SK-N-SH (cell line): Measurements from ENCODE around the gene FGD3. TPM values are rescaled to one million over a fixed set of nuclear protein-coding genes. Genes with fewer than 3 reads are reported as not detected.

Experiments used
- CTCF ChIA-PET: fragments of 300-600, 350-600 bp; formaldehyde crosslinking; extraction: SDS; loops from one replicate; lab custom pipeline; 2021; lab: Yijun Ruan, JAX
- POLR2A ChIA-PET: fragments of 350-600 bp; sonication (Branson Sonifier 250); formaldehyde crosslinking; extraction: SDS; loops from one replicate; lab custom pipeline; 2020; ENCODE audit warnings: antibody characterized with exemption, inconsistent platforms; lab: Yijun Ruan, JAX
- DNase-seq: peaks from one replicate; pipeline ENCODE4 v3.0.0; 2012
- H2AFZ ChIP-seq: fragments of 200-600 bp; sonication (generic); 2 replicates; pipeline ENCODE4 v1.8.1; 2016; ENCODE audit warnings: antibody characterized with exemption, mild to moderate bottlenecking, low read depth
- H3F3A ChIP-seq: fragments of 200-600 bp; sonication (generic); replicated peaks from 2 replicates; pipeline ENCODE3; 2016; ENCODE audit warnings: antibody characterized with exemption, mild to moderate bottlenecking; ENCODE audit not compliant: insufficient read depth
- H3K27ac ChIP-seq, 2 experiments: fragments of 200-500 bp in 1 of 2; fragments of 200-600 bp in 1 of 2; sonication (Bioruptor generic) in 1 of 2; sonication (generic), shearing (Covaris generic) in 1 of 2; 2 replicates each; pipeline versions ENCODE4 v1.5.1 to v1.6.1; 2014 to 2016; ENCODE audit warnings: low read depth in 2 of 2, inconsistent platforms in 1 of 2, low read length in 1 of 2, mild to moderate bottlenecking in 1 of 2, mixed read lengths in 1 of 2
- H3K27me3 ChIP-seq: fragments of 200-600 bp; sonication (generic), shearing (Covaris generic); 2 replicates; pipeline ENCODE4 v1.6.1; 2016; ENCODE audit warnings: mixed run types; ENCODE audit not compliant: insufficient read depth
- H3K36me3 ChIP-seq, 2 experiments: fragments of 200-500 bp in 1 of 2; fragments of 200-600 bp in 1 of 2; sonication (Bioruptor generic) in 1 of 2; sonication (generic) in 1 of 2; replicated peaks in 1 of 2; 2 replicates each; pipeline versions ENCODE3 to v1.5.1; 2014 to 2016; ENCODE audit warnings: low read length in 1 of 2, mild to moderate bottlenecking in 1 of 2; ENCODE audit not compliant: insufficient read depth in 2 of 2, control insufficient read depth in 1 of 2
- H3K4me1 ChIP-seq, 2 experiments: fragments of 200-500 bp in 1 of 2; fragments of 200-600 bp in 1 of 2; sonication (Bioruptor generic) in 1 of 2; sonication (generic), shearing (Covaris generic) in 1 of 2; 2 replicates each; pipeline versions ENCODE4 v1.5.1 to v1.6.1; 2014 to 2016; ENCODE audit warnings: low read depth in 1 of 2, low read length in 1 of 2, mixed run types in 1 of 2; ENCODE audit not compliant: insufficient read depth in 2 of 2, control insufficient read depth in 1 of 2
- H3K4me2 ChIP-seq: fragments of 200-600 bp; sonication (generic), shearing (Covaris generic); 2 replicates; pipeline ENCODE4 v1.6.1; 2017; ENCODE audit warnings: mixed run types
- H3K4me3 ChIP-seq, 2 experiments: fragments of 200-500 bp in 1 of 2; fragments of 200-600 bp in 1 of 2; sonication (Bioruptor generic) in 1 of 2; sonication (generic), shearing (Covaris generic) in 1 of 2; 2 replicates each; pipeline versions ENCODE4 v1.5.1 to v1.8.1; 2014 to 2016; ENCODE audit warnings: low read depth in 2 of 2, inconsistent platforms in 1 of 2, low read length in 1 of 2, mild to moderate bottlenecking in 1 of 2, mixed read lengths in 1 of 2, moderate library complexity in 1 of 2
- H3K79me2 ChIP-seq: fragments of 200-600 bp; sonication (generic); 2 replicates; pipeline ENCODE4 v1.8.1; 2017; ENCODE audit warnings: mild to moderate bottlenecking; ENCODE audit not compliant: insufficient read depth
- H3K9ac ChIP-seq: fragments of 200-600 bp; sonication (generic); 2 replicates; pipeline ENCODE4 v1.6.1; 2017; ENCODE audit warnings: mixed run types
- H3K9me2 ChIP-seq: fragments of 200-600 bp; sonication (generic); 2 replicates; pipeline ENCODE4 v1.6.1; 2017; ENCODE audit warnings: mixed run types
- H3K9me3 ChIP-seq: fragments of 200-600 bp; sonication (generic); 2 replicates; pipeline ENCODE4 v1.6.1; 2017; ENCODE audit warnings: mixed run types, mild to moderate bottlenecking, moderate library complexity
- H4K20me1 ChIP-seq: fragments of 200-600 bp; sonication (generic); 2 replicates; pipeline ENCODE4 v1.6.1; 2017; ENCODE audit warnings: mild to moderate bottlenecking, mixed run types; ENCODE audit not compliant: insufficient read depth
- ELF1 ChIP-seq: IDR thresholded peaks from 2 replicates; pipeline ENCODE4 v1.4.0; 2012
- EP300 ChIP-seq, 2 experiments: IDR thresholded peaks; 2 replicates each; pipeline versions ENCODE4 v1.4.0 to v1.6.1; 2012; ENCODE audit warnings: borderline replicate concordance in 1 of 2, low read depth in 1 of 2, low read length in 1 of 2
- EZH2phosphoT487 ChIP-seq: fragments of 200-600 bp; sonication (generic); IDR thresholded peaks from 2 replicates; pipeline ENCODE4 v1.6.1; 2017; ENCODE audit warnings: low read depth, mixed run types, mild to moderate bottlenecking, antibody characterized with exemption, moderate library complexity, borderline replicate concordance
- FOSL2 ChIP-seq: IDR thresholded peaks from 2 replicates; pipeline ENCODE4 v1.4.0; 2012; ENCODE audit warnings: low read depth, mild to moderate bottlenecking, moderate library complexity, borderline replicate concordance
- FOXJ3 ChIP-seq: sonication (generic); formaldehyde crosslinking; IDR thresholded peaks from 2 replicates; pipeline ENCODE4 v1.5.1; 2020; ENCODE audit warnings: mild to moderate bottlenecking, missing genetic modification reagents
- FOXM1 ChIP-seq: IDR thresholded peaks from 2 replicates; pipeline ENCODE4 v1.4.0; 2012; ENCODE audit warnings: low read depth, mild to moderate bottlenecking
- GATA2 ChIP-seq: sonication (generic); formaldehyde crosslinking; IDR thresholded peaks from 2 replicates; pipeline ENCODE4 v1.5.0; 2020; ENCODE audit warnings: mild to moderate bottlenecking, missing genetic modification reagents
- JUND ChIP-seq: IDR thresholded peaks from 2 replicates; pipeline ENCODE4 v1.4.0; 2012
- NFIC ChIP-seq: IDR thresholded peaks from 2 replicates; pipeline ENCODE4 v1.4.0; 2012; ENCODE audit warnings: borderline replicate concordance
- NRF1 ChIP-seq: IDR thresholded peaks from 2 replicates; pipeline ENCODE4 v1.6.1; 2012; ENCODE audit warnings: low read depth, mild to moderate bottlenecking, low read length
- RCOR1 ChIP-seq: fragments of 150-350 bp; IDR thresholded peaks from 2 replicates; pipeline ENCODE4 v1.6.1; 2017; ENCODE audit warnings: antibody characterized with exemption, low read length
- RFX5 ChIP-seq: IDR thresholded peaks from 2 replicates; pipeline ENCODE4 v1.6.1; 2012; ENCODE audit warnings: mild to moderate bottlenecking, improper control_type of control experiment, low read length
- RXRA ChIP-seq: IDR thresholded peaks from 2 replicates; pipeline ENCODE4 v1.4.0; 2012; ENCODE audit warnings: low read depth, mild to moderate bottlenecking, borderline replicate concordance
- SMC3 ChIP-seq: IDR thresholded peaks from 2 replicates; pipeline ENCODE4 v1.6.1; 2012; ENCODE audit warnings: low read depth, low read length, improper control_type of control experiment
- TCF12 ChIP-seq: IDR thresholded peaks from 2 replicates; pipeline ENCODE4 v1.4.0; 2012
- WGBS: methylation state at CpG from one replicate; pipeline ENCODE4 v1.1.6; 2017; ENCODE audit warnings: low lambda C conversion rate; 5-methylcytosine and 5-hydroxymethylcytosine counted together
- polyA plus RNA-seq, 3 experiments: library from polyadenylated mRNA; depleted of rRNA; stranded (reverse); fragments of >200 nt; gene quantifications; 2 replicates each; pipeline ENCODE4 v1.2.3, GENCODE V29; 2012
- TF ChIP-seq, protein P1 (sequence below): IDR thresholded peaks from 2 replicates; pipeline ENCODE4 v1.4.0; 2012; ENCODE audit warnings: low read depth, borderline replicate concordance

Gene FGD3
- polyA plus RNA-seq, 1 of the 3 experiments (the other 2 are of a cell fraction): not detected

DNA sequence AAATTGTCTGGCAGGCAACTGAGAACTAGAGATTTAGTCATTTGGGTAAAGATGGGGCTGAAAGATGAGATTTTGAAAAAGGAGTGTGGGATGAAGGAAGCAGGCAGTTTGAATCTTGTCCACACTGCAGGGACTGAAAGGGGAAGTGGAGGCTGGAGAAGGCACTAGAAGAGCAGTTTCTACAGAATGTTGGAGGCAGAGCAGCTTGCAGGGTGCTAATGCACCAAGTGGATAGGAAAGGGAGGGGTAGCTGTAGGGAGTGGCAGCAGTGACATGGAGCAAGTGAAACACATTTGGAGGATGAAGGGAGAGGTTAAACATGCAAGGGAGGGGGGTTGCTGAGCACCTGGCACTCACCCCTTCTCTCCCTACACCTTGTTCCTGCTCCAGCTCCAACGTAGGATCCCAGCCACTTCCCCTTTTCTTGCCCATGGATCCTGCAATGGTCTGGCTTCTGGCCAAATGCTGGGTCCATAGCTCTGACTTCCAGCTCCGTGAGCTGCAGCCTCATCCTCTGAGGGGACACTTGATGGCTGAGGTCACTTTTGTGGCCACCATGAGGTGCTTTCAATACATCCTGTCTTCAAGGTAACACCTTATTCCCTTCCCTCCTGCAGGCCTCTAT lies 30.0 kb upstream of the FGD3 start (continued):
- TF ChIP-seq RCOR1 (no peak), FOSL2 (no peak), SMC3 (no peak)

DNA sequence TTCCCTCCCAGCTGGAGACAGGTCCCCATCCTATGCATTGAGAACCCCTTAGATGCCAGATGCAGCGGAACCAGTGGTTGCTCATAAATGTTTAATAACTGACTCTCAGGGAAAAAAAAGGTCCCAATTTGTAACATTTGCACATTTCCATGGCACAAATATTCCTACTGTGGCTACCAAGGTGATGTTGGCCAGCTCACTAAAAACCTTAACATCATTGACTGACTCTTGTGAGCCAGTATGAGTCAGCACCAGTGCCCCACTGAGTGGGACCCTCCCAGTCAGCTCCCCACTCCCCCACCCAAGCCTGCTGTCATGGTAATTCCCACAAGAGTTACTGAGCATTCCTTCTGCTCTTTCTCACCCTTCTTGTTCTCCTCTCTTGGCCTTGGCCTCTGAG lies 26.9 kb upstream of the FGD3 start:
- Histone ChIP-seq H3K79me2 (no peaks in the 10 kb centered on the region), H3K9me2 (no peaks in the 10 kb centered on the region), H3K9ac (no peak overlapping the region), H4K20me1 (no peaks in the 10 kb centered on the region), H3K4me2 (no peak overlapping the region), H2AFZ (no peak overlapping the region), H3K4me3 (no peak overlapping the region), H3K27ac (no peak overlapping the region), H3K9me3 (no peaks in the 10 kb centered on the region), H3K36me3 (no peaks in the 10 kb centered on the region), H3K27me3 (no peaks in the 10 kb centered on the region), H3F3A (no peaks in the 10 kb centered on the region), H3K4me1 (no peaks in the 10 kb centered on the region; a peak in 1 of 4 replicates)
- ChIA-PET CTCF (interaction anchor here (0.7 to 1.5 kb wide), 2 partner anchors 83 to 780 kb away, joined by 3 to 4 read pairs; no protein-coding TSS in a partner anchor), POLR2A (interaction anchor here (0.6 kb wide), 1 partner anchor 23 kb away, joined by 3 read pairs; no protein-coding TSS in a partner anchor)
- WGBS: 79% methylated on average over 1 of the region's 1 CpG
- DNase-seq: no peak
- TF ChIP-seq ELF1 (no peak), FOXJ3 (no peak), FOSL2 (no peak), EZH2phosphoT487 (no peak), RFX5 (no peak), RCOR1 (no peak), FOXM1 (no peak), TCF12 (no peak), NRF1 (no peak), GATA2 (no peak), NFIC (no peak), RXRA (no peak), JUND (no peak), EP300 (IDR thresholded peaks at IDR 0.05; ENCODE audit: borderline replicate concordance in 1 of 2, low read depth in 1 of 2, low read length in 1 of 2) (no peak)
- TF ChIP-seq, protein P1, sequence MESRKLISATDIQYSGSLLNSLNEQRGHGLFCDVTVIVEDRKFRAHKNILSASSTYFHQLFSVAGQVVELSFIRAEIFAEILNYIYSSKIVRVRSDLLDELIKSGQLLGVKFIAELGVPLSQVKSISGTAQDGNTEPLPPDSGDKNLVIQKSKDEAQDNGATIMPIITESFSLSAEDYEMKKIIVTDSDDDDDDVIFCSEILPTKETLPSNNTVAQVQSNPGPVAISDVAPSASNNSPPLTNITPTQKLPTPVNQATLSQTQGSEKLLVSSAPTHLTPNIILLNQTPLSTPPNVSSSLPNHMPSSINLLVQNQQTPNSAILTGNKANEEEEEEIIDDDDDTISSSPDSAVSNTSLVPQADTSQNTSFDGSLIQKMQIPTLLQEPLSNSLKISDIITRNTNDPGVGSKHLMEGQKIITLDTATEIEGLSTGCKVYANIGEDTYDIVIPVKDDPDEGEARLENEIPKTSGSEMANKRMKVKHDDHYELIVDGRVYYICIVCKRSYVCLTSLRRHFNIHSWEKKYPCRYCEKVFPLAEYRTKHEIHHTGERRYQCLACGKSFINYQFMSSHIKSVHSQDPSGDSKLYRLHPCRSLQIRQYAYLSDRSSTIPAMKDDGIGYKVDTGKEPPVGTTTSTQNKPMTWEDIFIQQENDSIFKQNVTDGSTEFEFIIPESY: no peak
